ENCODE data around the gene PYM1. TPM values are rescaled to one million over a fixed set of nuclear protein-coding genes. Genes with fewer than 3 reads are reported as not detected.

Gene PYM1
- total RNA-seq, 1 donor from 2014 or later: 34.0 TPM

DNA sequence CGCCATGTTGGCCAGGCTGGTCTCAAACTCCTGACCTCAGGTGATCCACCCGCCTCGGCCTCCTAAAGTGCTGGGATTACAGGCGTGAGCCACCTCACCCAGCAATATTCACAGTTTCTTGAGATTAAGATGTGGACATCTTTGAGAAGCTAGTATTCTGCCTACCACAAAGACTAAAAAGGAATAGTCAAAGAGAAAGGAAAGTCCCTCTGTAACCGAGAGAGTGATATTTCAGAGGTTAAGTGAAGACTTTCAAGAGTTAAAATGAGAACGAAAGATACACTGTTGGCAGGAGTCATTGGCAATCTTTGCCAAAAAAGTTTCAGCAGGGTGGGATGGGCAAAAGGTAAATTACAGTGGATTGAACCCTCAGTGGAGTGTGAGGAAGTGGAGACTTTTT is 18.9 kb upstream of the PYM1 start:
- TF ChIP-seq, protein P1, sequence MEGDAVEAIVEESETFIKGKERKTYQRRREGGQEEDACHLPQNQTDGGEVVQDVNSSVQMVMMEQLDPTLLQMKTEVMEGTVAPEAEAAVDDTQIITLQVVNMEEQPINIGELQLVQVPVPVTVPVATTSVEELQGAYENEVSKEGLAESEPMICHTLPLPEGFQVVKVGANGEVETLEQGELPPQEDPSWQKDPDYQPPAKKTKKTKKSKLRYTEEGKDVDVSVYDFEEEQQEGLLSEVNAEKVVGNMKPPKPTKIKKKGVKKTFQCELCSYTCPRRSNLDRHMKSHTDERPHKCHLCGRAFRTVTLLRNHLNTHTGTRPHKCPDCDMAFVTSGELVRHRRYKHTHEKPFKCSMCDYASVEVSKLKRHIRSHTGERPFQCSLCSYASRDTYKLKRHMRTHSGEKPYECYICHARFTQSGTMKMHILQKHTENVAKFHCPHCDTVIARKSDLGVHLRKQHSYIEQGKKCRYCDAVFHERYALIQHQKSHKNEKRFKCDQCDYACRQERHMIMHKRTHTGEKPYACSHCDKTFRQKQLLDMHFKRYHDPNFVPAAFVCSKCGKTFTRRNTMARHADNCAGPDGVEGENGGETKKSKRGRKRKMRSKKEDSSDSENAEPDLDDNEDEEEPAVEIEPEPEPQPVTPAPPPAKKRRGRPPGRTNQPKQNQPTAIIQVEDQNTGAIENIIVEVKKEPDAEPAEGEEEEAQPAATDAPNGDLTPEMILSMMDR (IDR thresholded peaks at IDR 0.05; ENCODE audit: insufficient read depth, low read length, severe bottlenecking): no peak
- H3K36me3 ChIP-seq (ENCODE audit: control insufficient read depth, insufficient read depth, low read length): peaks cover 30% of the 10 kb centered on the region
- no peak for FAIRE-seq

DNA sequence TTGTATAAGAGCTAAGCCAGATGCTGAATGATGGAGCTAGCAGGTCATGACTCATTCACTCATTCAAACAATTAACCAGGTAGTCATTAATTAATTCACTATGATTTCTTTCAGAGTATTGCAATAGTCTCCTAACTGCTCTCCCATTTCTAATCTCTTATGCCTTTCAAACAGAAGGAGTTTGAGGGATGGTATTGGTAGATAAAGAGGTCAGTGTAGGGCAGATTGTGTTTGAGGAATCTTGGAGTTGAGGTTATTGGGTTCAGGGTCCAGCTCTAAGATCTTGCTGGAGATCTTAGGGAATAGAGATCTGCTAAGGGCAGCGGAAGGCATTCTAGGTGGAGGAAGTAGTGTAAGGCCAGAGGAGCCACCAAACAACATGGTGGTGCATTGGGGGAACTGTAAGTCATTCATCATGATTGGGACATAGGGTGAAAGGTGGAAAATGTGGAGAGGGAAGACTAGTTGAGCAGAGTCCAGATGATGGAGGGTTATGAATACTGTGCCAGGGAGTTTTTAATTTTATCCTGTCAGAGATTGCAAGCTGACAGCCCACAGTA is 15.0 kb upstream of the PYM1 start:
- FAIRE-seq (no peak), DNase-seq (ENCODE audit: low read depth) (no peak)
- TF ChIP-seq, protein P1 (IDR thresholded peaks at IDR 0.05; ENCODE audit: insufficient read depth, low read length, severe bottlenecking): no peak
- Histone ChIP-seq H3K4me3 (ENCODE audit: low read depth, low read length) (no peak overlapping the region), H3K36me3 (ENCODE audit: control insufficient read depth, insufficient read depth, low read length) (peaks cover 39% of the 10 kb centered on the region), H3K27me3 (ENCODE audit: control insufficient read depth, insufficient read depth, low read length) (no peaks in the 10 kb centered on the region)

More for the DNA sequence above, 18.9 kb upstream of the PYM1 start:
- Histone ChIP-seq H3K27me3 (ENCODE audit: control insufficient read depth, insufficient read depth, low read length) (no peaks in the 10 kb centered on the region), H3K4me3 (ENCODE audit: low read depth, low read length) (no peak overlapping the region)
- DNase-seq (ENCODE audit: low read depth): no peak

DNA sequence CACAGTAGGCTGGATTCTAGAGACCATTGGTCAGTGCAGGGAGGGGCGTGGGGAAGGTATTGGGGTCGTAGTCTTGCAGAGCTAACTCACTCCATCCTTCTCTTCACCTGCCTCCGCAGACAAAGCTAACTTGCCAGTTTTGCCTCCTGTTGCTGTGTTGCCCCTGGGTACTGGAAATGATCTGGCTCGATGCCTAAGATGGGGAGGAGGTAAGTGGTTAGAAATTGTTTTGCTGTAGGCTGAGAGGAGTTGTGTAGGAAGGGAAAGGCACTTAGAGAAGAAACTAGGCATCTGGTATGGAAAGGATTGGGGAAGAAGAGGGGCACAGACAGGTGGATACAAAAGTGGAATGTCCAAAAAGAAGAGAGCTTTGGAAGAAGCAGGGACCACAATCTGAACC is 14.4 kb upstream of the PYM1 start:
- TF ChIP-seq, protein P1 (IDR thresholded peaks at IDR 0.05; ENCODE audit: insufficient read depth, low read length, severe bottlenecking): no peak
- FAIRE-seq: no peak
- Histone ChIP-seq H3K36me3 (ENCODE audit: control insufficient read depth, insufficient read depth, low read length) (peaks cover 40% of the 10 kb centered on the region), H3K27me3 (ENCODE audit: control insufficient read depth, insufficient read depth, low read length) (no peaks in the 10 kb centered on the region), H3K4me3 (ENCODE audit: low read depth, low read length) (no peak overlapping the region)
- no peak for DNase-seq (ENCODE audit: low read depth)

DNA sequence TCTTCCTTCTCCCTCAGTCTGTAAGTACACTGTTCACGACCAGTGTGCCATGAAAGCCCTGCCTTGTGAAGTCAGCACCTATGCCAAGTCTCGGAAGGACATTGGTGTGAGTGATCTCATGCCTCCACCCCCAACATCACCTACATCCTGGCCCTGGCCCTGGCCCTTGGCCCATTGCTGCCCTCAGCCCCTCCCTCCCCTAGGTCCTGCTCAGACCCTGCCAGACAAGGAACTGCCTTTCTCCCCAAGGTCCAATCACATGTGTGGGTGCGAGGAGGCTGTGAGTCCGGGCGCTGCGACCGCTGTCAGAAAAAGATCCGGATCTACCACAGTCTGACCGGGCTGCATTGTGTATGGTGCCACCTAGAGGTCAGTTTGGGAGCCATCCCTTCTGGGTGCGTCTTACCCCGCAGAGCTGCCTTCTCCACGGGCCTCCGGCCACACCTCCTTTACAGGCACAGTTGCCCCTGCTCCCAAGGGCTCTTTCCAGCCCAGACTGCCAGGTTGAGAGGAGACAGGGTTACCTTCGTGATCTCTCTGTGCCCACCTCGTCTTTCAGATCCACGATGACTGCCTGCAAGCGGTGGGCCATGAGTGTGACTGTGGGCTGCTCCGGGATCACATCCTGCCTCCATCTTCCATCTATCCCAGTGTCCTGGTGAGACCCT is 12.5 kb upstream of the PYM1 start:
- no peak for FAIRE-seq
- peaks cover 39% of the 10 kb centered on the region for H3K36me3 ChIP-seq (ENCODE audit: control insufficient read depth, insufficient read depth, low read length)

DNA sequence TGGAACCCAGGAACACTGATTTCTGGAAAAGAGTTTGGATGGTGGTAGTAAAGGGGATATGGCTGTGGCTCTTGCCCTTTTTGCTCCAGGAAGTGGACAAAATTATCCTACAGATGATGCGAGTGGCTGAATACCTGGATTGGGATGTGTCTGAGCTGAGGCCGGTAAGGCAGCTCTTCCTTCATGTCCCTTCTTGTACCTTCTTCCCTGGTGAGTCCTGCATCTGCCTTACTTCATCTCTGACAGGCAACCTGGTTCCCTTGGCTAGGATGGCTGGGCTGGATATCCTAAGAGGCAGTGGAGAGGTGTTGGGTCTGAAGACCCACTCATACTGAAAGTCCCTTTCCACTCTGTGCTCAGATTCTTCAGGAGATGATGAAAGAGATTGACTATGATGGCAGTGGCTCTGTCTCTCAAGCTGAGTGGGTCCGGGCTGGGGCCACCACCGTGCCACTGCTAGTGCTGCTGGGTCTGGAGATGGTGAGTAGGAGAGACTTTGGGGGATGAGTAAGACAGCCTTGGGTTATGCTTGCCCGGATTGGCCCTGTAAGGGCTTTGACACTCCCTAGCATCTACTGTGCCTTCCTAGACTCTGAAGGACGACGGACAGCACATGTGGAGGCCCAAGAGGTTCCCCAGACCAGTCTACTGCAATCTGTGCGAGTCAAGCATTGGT is 11.3 kb upstream of the PYM1 start:
- H3K36me3 ChIP-seq (ENCODE audit: control insufficient read depth, insufficient read depth, low read length): peaks cover 37% of the 10 kb centered on the region
- H3K27me3 ChIP-seq (ENCODE audit: control insufficient read depth, insufficient read depth, low read length): no peaks in the 10 kb centered on the region
- FAIRE-seq (no peak), DNase-seq (ENCODE audit: low read depth) (peak; percentile 61)
- TF ChIP-seq, protein P1 (IDR thresholded peaks at IDR 0.05; ENCODE audit: insufficient read depth, low read length, severe bottlenecking): no peak
- no peak overlapping the region for H3K4me3 ChIP-seq (ENCODE audit: low read depth, low read length)

More for the DNA sequence above, 12.5 kb upstream of the PYM1 start:
- TF ChIP-seq, protein P1 (IDR thresholded peaks at IDR 0.05; ENCODE audit: insufficient read depth, low read length, severe bottlenecking): peak; percentile 96
- Histone ChIP-seq H3K27me3 (ENCODE audit: control insufficient read depth, insufficient read depth, low read length) (no peaks in the 10 kb centered on the region), H3K4me3 (ENCODE audit: low read depth, low read length) (no peak overlapping the region)
- DNase-seq (ENCODE audit: low read depth): peak; percentile 84
